K562 (cell line): Measurements from ENCODE around the gene FSHR. TPM values are rescaled to one million over a fixed set of nuclear protein-coding genes. Genes with fewer than 3 reads are reported as not detected.

Source experiments
- ATAC-seq: fragments of 200-7000 bp; cut with Tn5 transposase; 3 replicates; pipeline ENCODE4 v1.9.1; 2020; ENCODE audit warnings: moderate library complexity
- BruUV-seq: library from RNA; stranded (reverse); fragments of 400-500 nt; replicated peaks from 2 replicates; lab custom pipeline; 2021; lab: Mats Ljungman, UMichigan
- CTCF ChIA-PET: fragments of 300-600 bp; formaldehyde crosslinking; extraction: SDS; loops from one replicate; lab custom pipeline; 2021; ENCODE audit warnings: low intra/inter-chr PET ratio; lab: Yijun Ruan, JAX
- POLR2A ChIA-PET: fragments of 300-600, 350-650 bp; sonication (Branson Sonifier 250); formaldehyde crosslinking; extraction: SDS; loops from one replicate; lab custom pipeline; 2021; ENCODE audit warnings: antibody characterized with exemption, inconsistent platforms; lab: Yijun Ruan, JAX
- DNase-seq, 4 experiments: peaks; one replicate each; pipeline versions ENCODE4 v3.0.0 to v3.0.0-alpha.2; 2011 to 2018; ENCODE audit warnings: low spot score in 3 of 4, mixed read lengths in 3 of 4; ENCODE audit errors: extremely low read depth in 1 of 4
- FAIRE-seq: peaks from 2 replicates; lab custom pipeline; 2011; peaks lifted over from hg19 to GRCh38; lab: Jason Lieb, UNC
- H2AFZ ChIP-seq: 2 replicates; pipeline ENCODE4 v1.6.0; 2011; ENCODE audit warnings: low read depth, low read length, control low read depth, inconsistent platforms
- H3K27ac ChIP-seq: fragments of 200-600 bp; 3 replicates; pipeline ENCODE4 v1.8.0; 2011; ENCODE audit warnings: low read depth, mild to moderate bottlenecking, control low read depth, inconsistent platforms, low read length, moderate library complexity, mixed read lengths; ENCODE audit errors: extremely low read depth
- H3K27me3 ChIP-seq, 2 experiments: fragments of 300-600 bp in 1 of 2; 2 replicates in 1 of 2; 3 replicates in 1 of 2; pipeline versions ENCODE4 v1.6.0 to v1.8.0; 2011; ENCODE audit warnings: inconsistent platforms in 2 of 2, low read length in 2 of 2, mild to moderate bottlenecking in 1 of 2, mixed read lengths in 1 of 2, moderate library complexity in 1 of 2; ENCODE audit not compliant: control insufficient read depth in 2 of 2, insufficient read depth in 2 of 2
- H3K36me3 ChIP-seq: fragments of 300-600 bp; 3 replicates; pipeline ENCODE4 v1.8.0; 2011; ENCODE audit warnings: mild to moderate bottlenecking, low read length, inconsistent platforms; ENCODE audit not compliant: control insufficient read depth, insufficient read depth
- H3K4me1 ChIP-seq, 2 experiments: fragments of 200-600 bp in 1 of 2; replicated peaks in 1 of 2; 2 replicates in 1 of 2; 3 replicates in 1 of 2; pipeline versions ENCODE4 v1.5.1 to v1.8.0; 2011; ENCODE audit warnings: inconsistent platforms in 2 of 2, low read length in 2 of 2, mild to moderate bottlenecking in 1 of 2, mixed read lengths in 1 of 2, moderate library complexity in 1 of 2; ENCODE audit not compliant: control insufficient read depth in 2 of 2, insufficient read depth in 2 of 2
- H3K4me2 ChIP-seq: 2 replicates; pipeline ENCODE4 v1.6.1; 2011; ENCODE audit warnings: low read length, control low read depth, inconsistent platforms, mixed read lengths; ENCODE audit not compliant: insufficient read depth
- H3K4me3 ChIP-seq: fragments of 200-600 bp; sonication (generic), shearing (Covaris generic); 2 replicates; pipeline ENCODE4 v1.5.1; 2016; ENCODE audit warnings: control low read depth, inconsistent platforms
- H3K79me2 ChIP-seq: fragments of 200-600 bp; 3 replicates; pipeline ENCODE4 v1.8.0; 2011; ENCODE audit warnings: low read length, inconsistent platforms; ENCODE audit not compliant: control insufficient read depth, insufficient read depth
- H3K9ac ChIP-seq, 2 experiments: 2 replicates each; pipeline versions ENCODE4 v1.6.0 to v1.6.1; 2011; ENCODE audit warnings: low read depth in 2 of 2, low read length in 2 of 2, control low read depth in 1 of 2, inconsistent platforms in 1 of 2, mild to moderate bottlenecking in 1 of 2, mixed read lengths in 1 of 2; ENCODE audit not compliant: insufficient read depth in 1 of 2
- H3K9me1 ChIP-seq: one replicate; pipeline ENCODE4 v1.6.0; 2011; ENCODE audit warnings: inconsistent platforms, mild to moderate bottlenecking, low read length, moderate library complexity; ENCODE audit not compliant: control insufficient read depth, insufficient read depth
- H3K9me3 ChIP-seq: replicated peaks from 2 replicates; pipeline ENCODE4 v1.5.1; 2011; ENCODE audit warnings: low read depth, low read length, inconsistent platforms; ENCODE audit not compliant: control insufficient read depth, insufficient read depth
- H4K20me1 ChIP-seq: replicated peaks from 2 replicates; pipeline ENCODE4 v1.6.1; 2011; ENCODE audit warnings: low read length, inconsistent platforms, mixed read lengths; ENCODE audit not compliant: control insufficient read depth, insufficient read depth
- NR2C1 ChIP-seq, 2 experiments: fragments of 450-650 bp; IDR thresholded peaks; 2 replicates each; pipeline ENCODE4 v1.6.1; 2017; ENCODE audit warnings: mild to moderate bottlenecking in 2 of 2, antibody characterized with exemption in 1 of 2, inconsistent platforms in 1 of 2, missing compliant biosample characterization in 1 of 2, missing genetic modification characterization in 1 of 2
- ZBED1 ChIP-seq: IDR thresholded peaks from 2 replicates; pipeline ENCODE4 v1.6.1; 2014
- ZNF121 ChIP-seq: sonication (generic); formaldehyde crosslinking; conservative IDR thresholded peaks from 2 replicates; pipeline ENCODE4 v1.8.0; 2022; ENCODE audit warnings: missing genetic modification reagents
- ZNF282 ChIP-seq: sonication (generic); formaldehyde crosslinking; IDR thresholded peaks from 2 replicates; pipeline ENCODE4 v1.8.1; 2023; ENCODE audit warnings: missing genetic modification reagents
- ZNF347 ChIP-seq: fragments of 450-650 bp; formaldehyde crosslinking; IDR thresholded peaks from 2 replicates; pipeline ENCODE4 v1.4.0; 2020; ENCODE audit warnings: low read depth, mild to moderate bottlenecking, moderate library complexity
- ZNF639 ChIP-seq, 2 experiments: fragments of 200-800 bp in 1 of 2; sonication (Bioruptor generic) in 1 of 2; sonication (generic) in 1 of 2; formaldehyde crosslinking in 1 of 2; IDR thresholded peaks in 1 of 2; conservative IDR thresholded peaks in 1 of 2; 2 replicates each; pipeline versions ENCODE4 v1.5.0 to v1.6.1; 2016 to 2020; ENCODE audit warnings: missing compliant biosample characterization in 1 of 2, missing genetic modification characterization in 1 of 2, missing genetic modification reagents in 1 of 2
- WGBS: fragments of 100-300 bp; shearing (Covaris generic); methylation state at CpG from one replicate; pipeline ENCODE4 v1.1.6; 2016; ENCODE audit warnings: low coverage, mixed read lengths; ENCODE audit not compliant: insufficient coverage; ENCODE audit errors: missing lambda C conversion rate; 5-methylcytosine and 5-hydroxymethylcytosine counted together
- in situ Hi-C: fragments of 300-500 bp; cut with MboI; formaldehyde crosslinking; loops from 4 replicates; pipeline ENCODE4 v1.15.0; 2018; ENCODE audit warnings: inconsistent platforms, mixed read lengths
- intact Hi-C: fragments of 100-400 bp; cut with micrococcal nuclease; formaldehyde crosslinking; loops from 2 replicates; pipeline ENCODE4 v1.14.2; 2022
- polyA plus RNA-seq, 8 experiments: library from polyadenylated mRNA; depleted of rRNA in 4 of 8; stranded (reverse) in 5 of 8; unstranded in 3 of 8; fragments of >200 nt; fragmentation: Nextera tagmentation in 2 of 8; fragmentation: Illumina TruSeq in 1 of 8; extraction: Ambion mirVana in 2 of 8; extraction: Trizol in 1 of 8; gene quantifications; 2 replicates each; pipeline versions ENCODE4 v1.2.1 to v1.2.3, GENCODE V29; 2011 to 2014; ENCODE audit warnings: inconsistent platforms in 1 of 8, missing spikeins in 1 of 8
- total RNA-seq, 7 experiments: library from RNA; depleted of rRNA in 6 of 7; stranded (reverse); fragments of >200 nt in 6 of 7; fragmentation: Illumina TruSeq in 2 of 7; extraction: Trizol in 2 of 7; gene quantifications; 2 replicates each; pipeline versions ENCODE4 v1.2.1 to v1.2.3, GENCODE V29; 2011 to 2021; ENCODE audit warnings: low replicate concordance in 1 of 7

FSHR gene
- total and polyA plus RNA-seq, 9 of the 15 experiments (the other 6 are each of a cell fraction or from before 2014, with no cell fraction given) = not detected

GRCh38 chr2:49026706-49027105 lies 127.6 kb downstream of the FSHR start:
- Histone ChIP-seq H3K4me2 (no peak overlapping the region), H3K36me3 (no peaks in the 10 kb centered on the region), H4K20me1 (no peaks in the 10 kb centered on the region), H3K4me1 (no peaks in the 10 kb centered on the region), H3K27me3 (no peaks in the 10 kb centered on the region), H3K27ac (no peak overlapping the region), H3K9me1 (no peaks in the 10 kb centered on the region), H3K9me3 (no peaks in the 10 kb centered on the region; the same call in 1 of the 2 replicates), H3K9ac (no peak overlapping the region), H3K79me2 (no peaks in the 10 kb centered on the region), H3K4me3 (no peak overlapping the region), H2AFZ (no peak overlapping the region)
- no peak for ATAC-seq
- no TSS peak for BruUV-seq
- POLR2A ChIA-PET = no interaction called here
- intact Hi-C loops (no loop called here), in situ Hi-C loops (no loop called here)
- WGBS = 0% methylated on average over 4 of the region's 4 CpGs
- DNase-seq = no peak
- no peak for FAIRE-seq
- TF ChIP-seq ZNF282 = no peak
- no peak for TF ChIP-seq ZNF121 (CRISPR knock-in tag)
- no peak for TF ChIP-seq ZNF639 (CRISPR knock-in tag; conservative IDR thresholded peaks at IDR 0.05 in 1 of 2, IDR thresholded peaks at IDR 0.05 in 1 of 2)
- TF ChIP-seq NR2C1 (IDR thresholded peaks at IDR 0.05) = no peak
- TF ChIP-seq NR2C1 (tag; IDR thresholded peaks at IDR 0.05) = no peak
- CTCF ChIA-PET = no interaction called here

- Histone ChIP-seq H3K9ac (no peak overlapping the region), H3K36me3 (no peaks in the 10 kb centered on the region), H3K27ac (no peak overlapping the region), H3K9me1 (no peaks in the 10 kb centered on the region), H3K4me1 (no peaks in the 10 kb centered on the region), H3K79me2 (no peaks in the 10 kb centered on the region), H2AFZ (no peak overlapping the region), H3K9me3 (no peaks in the 10 kb centered on the region), H3K27me3 (no peaks in the 10 kb centered on the region), H3K4me3 (no peak overlapping the region), H3K4me2 (no peak overlapping the region), H4K20me1 (no peaks in the 10 kb centered on the region)
- 4% methylated on average over 2 of the region's 2 CpGs for WGBS
- intact Hi-C loops (no loop called here), in situ Hi-C loops (no loop called here)
- ChIA-PET POLR2A (no interaction called here), CTCF (no interaction called here)
- DNase-seq = no peak
- no peak for FAIRE-seq
- TF ChIP-seq ZBED1 (no peak), ZNF347 (CRISPR knock-in tag) (no peak)
- ATAC-seq = no peak
- no TSS peak for BruUV-seq
Observed at GRCh38 chr2:49021271-49021670, 133.0 kb downstream of the FSHR start.
